HL-60 (cell line): ENCODE measurements around the gene TJP1.

Experiments used
- POLR2AphosphoS5 ChIP-seq: IDR thresholded peaks from 2 replicates; pipeline ENCODE4 v1.6.1; 2012; ENCODE audit warnings: low read depth
- TF ChIP-seq, protein P1 (sequence below): IDR thresholded peaks from one replicate; pipeline ENCODE4 v1.5.1; 2011; ENCODE audit warnings: low read length, control low read depth, inconsistent platforms; ENCODE audit not compliant: insufficient read depth

DNA sequence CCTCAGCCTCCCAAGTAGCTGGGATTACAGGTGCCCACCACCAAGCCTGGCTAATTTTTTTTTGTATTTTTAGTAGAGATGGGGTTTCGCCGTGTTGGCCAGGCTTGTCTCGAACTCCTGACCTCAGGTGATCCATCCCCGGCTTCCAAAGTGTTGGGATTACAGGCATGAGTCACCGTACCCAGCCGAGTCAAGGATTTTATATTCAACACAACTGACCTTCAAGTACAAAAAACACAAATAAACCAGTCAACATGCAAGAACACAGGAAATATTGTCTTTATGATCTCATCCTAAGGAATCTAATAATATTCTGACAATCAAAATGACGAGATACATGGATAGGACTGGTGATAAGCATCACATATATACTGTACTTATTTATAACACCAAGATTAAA, 37.9 kb downstream of the TJP1 start:
- TF ChIP-seq, protein P1, sequence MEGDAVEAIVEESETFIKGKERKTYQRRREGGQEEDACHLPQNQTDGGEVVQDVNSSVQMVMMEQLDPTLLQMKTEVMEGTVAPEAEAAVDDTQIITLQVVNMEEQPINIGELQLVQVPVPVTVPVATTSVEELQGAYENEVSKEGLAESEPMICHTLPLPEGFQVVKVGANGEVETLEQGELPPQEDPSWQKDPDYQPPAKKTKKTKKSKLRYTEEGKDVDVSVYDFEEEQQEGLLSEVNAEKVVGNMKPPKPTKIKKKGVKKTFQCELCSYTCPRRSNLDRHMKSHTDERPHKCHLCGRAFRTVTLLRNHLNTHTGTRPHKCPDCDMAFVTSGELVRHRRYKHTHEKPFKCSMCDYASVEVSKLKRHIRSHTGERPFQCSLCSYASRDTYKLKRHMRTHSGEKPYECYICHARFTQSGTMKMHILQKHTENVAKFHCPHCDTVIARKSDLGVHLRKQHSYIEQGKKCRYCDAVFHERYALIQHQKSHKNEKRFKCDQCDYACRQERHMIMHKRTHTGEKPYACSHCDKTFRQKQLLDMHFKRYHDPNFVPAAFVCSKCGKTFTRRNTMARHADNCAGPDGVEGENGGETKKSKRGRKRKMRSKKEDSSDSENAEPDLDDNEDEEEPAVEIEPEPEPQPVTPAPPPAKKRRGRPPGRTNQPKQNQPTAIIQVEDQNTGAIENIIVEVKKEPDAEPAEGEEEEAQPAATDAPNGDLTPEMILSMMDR: no peak
- no peak for TF ChIP-seq POLR2AphosphoS5
